HG03095 (cell line): ENCODE measurements around the gene ZNF324.

ENCODE experiments used
- ATAC-seq: cut with Tn5 transposase; IDR thresholded peaks from one replicate; pipeline ENCODE4 v1.9.1; 2021; ENCODE audit warnings: moderate library complexity; ENCODE audit not compliant: unreplicated experiment

ZNF324 gene

GRCh38 chr19:58520257-58520599, 53.3 kb downstream of the ZNF324 start:
- ATAC-seq, result no peak

GRCh38 chr19:58521651-58522050, 54.8 kb downstream of the ZNF324 start:
- ATAC-seq, result no peak

GRCh38 chr19:58522709-58523108, 55.8 kb downstream of the ZNF324 start:
- ATAC-seq, result no peak
